SJSA1 (cell line): Measurements from ENCODE around the gene FABP7. TPM values are rescaled to one million over a fixed set of nuclear protein-coding genes. Genes with fewer than 3 reads are reported as not detected.
"Not testable (repeated sequence)": the region's sequence is repeated elsewhere in the genome, so short reads cannot be mapped to it uniquely, and the experiment has no call there.

ENCODE experiments used
- DNase-seq, 2 experiments: peaks; one replicate each; pipeline ENCODE4 v3.0.0-alpha.2; 2015 to 2020; ENCODE audit warnings: low spot score in 2 of 2, low read depth in 1 of 2
- H3K27ac ChIP-seq: fragments of 250-450 bp; sonication (Bioruptor Pico); 2 replicates; pipeline ENCODE4 v1.5.1; 2020; ENCODE audit warnings: mild to moderate bottlenecking, moderate library complexity
- H3K27me3 ChIP-seq: fragments of 250-450 bp; sonication (Bioruptor Pico); replicated peaks from 2 replicates; pipeline ENCODE4 v1.5.1; 2020; ENCODE audit warnings: mild to moderate bottlenecking, moderate library complexity
- H3K36me3 ChIP-seq: fragments of 250-450 bp; sonication (Bioruptor Pico); 2 replicates; pipeline ENCODE4 v1.5.1; 2020; ENCODE audit warnings: mild to moderate bottlenecking
- H3K4me1 ChIP-seq: fragments of 250-450 bp; sonication (Bioruptor Pico); replicated peaks from 2 replicates; pipeline ENCODE4 v1.6.1; 2021; ENCODE audit warnings: mild to moderate bottlenecking
- H3K4me3 ChIP-seq: fragments of 250-450 bp; sonication (Bioruptor Pico); 2 replicates; pipeline ENCODE4 v1.5.1; 2020; ENCODE audit warnings: mild to moderate bottlenecking
- H3K9me3 ChIP-seq: fragments of 250-450 bp; sonication (Bioruptor Pico); replicated peaks from 2 replicates; pipeline ENCODE4 v1.5.1; 2020; ENCODE audit warnings: mild to moderate bottlenecking
- total RNA-seq: library from RNA; depleted of rRNA; stranded (reverse); fragments of >200 nt; shearing (Covaris generic); gene quantifications from 2 replicates; pipeline ENCODE4 v1.2.3, GENCODE V29; 2014

The FABP7 gene
- total RNA-seq, 1 experiment from 2014 or later, result not detected

- not testable (repeated sequence) for H3K36me3 ChIP-seq
These were observed 30.6 kb upstream of the FABP7 start for GRCh38 chr6:122748945-122749344.

DNA sequence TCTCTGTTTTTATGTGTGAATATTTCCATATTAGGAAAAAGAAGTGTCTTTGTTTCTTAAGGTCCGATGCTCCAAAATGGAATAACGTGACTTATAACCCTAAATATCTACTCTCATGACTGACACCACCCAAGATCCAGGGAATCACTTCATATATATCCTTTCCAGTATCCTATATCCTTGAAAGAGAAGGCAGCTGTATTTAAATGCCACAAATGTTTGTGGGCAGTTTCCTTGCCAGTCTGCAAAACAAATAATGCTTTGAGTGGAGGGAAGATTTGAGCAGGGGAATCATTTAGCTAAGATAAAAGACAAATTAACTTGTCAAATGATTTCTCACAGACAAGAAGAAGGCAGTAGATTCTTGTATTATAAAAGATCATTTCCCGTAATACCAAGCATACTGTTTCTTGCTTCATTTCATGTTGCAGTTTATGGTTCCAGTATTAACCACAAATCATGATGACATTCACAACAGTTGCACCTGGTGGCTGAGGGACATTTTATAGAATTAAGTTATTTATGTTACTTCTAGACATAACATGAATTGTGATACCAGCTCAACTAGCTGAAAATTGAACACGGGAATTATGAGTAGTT is 30.0 kb upstream of the FABP7 start:
- Histone ChIP-seq H3K4me3 (no peak overlapping the region), H3K36me3 (no peaks in the 10 kb centered on the region)
- DNase-seq, result no peak

More at GRCh38 chr6:122748945-122749344, 30.6 kb upstream of the FABP7 start:
- not testable (repeated sequence) for H3K27ac ChIP-seq, H3K4me1 ChIP-seq, H3K27me3 ChIP-seq, H3K4me3 ChIP-seq, DNase-seq, H3K9me3 ChIP-seq

GRCh38 chr6:122751326-122751725 is 28.2 kb upstream of the FABP7 start:
- DNase-seq, result no peak
- no peaks in the 10 kb centered on the region for H3K4me1 ChIP-seq

More for the DNA sequence above, 30.0 kb upstream of the FABP7 start:
- H3K9me3 ChIP-seq, result no peaks in the 10 kb centered on the region
- H3K27me3 ChIP-seq, result no peaks in the 10 kb centered on the region
- H3K27ac ChIP-seq, result no peak overlapping the region
- H3K4me1 ChIP-seq, result no peaks in the 10 kb centered on the region

GRCh38 chr6:122752459-122752858 is 27.1 kb upstream of the FABP7 start:
- no peak for DNase-seq
- Histone ChIP-seq H3K27me3 (no peaks in the 10 kb centered on the region), H3K4me3 (no peak overlapping the region), H3K9me3 (no peaks in the 10 kb centered on the region), H3K4me1 (no peaks in the 10 kb centered on the region), H3K27ac (no peak overlapping the region), H3K36me3 (no peaks in the 10 kb centered on the region)

More at GRCh38 chr6:122751326-122751725, 28.2 kb upstream of the FABP7 start:
- no peaks in the 10 kb centered on the region for H3K36me3 ChIP-seq
- H3K9me3 ChIP-seq, result no peaks in the 10 kb centered on the region
- no peaks in the 10 kb centered on the region for H3K27me3 ChIP-seq
- no peak overlapping the region for H3K4me3 ChIP-seq
- no peak overlapping the region for H3K27ac ChIP-seq

DNA sequence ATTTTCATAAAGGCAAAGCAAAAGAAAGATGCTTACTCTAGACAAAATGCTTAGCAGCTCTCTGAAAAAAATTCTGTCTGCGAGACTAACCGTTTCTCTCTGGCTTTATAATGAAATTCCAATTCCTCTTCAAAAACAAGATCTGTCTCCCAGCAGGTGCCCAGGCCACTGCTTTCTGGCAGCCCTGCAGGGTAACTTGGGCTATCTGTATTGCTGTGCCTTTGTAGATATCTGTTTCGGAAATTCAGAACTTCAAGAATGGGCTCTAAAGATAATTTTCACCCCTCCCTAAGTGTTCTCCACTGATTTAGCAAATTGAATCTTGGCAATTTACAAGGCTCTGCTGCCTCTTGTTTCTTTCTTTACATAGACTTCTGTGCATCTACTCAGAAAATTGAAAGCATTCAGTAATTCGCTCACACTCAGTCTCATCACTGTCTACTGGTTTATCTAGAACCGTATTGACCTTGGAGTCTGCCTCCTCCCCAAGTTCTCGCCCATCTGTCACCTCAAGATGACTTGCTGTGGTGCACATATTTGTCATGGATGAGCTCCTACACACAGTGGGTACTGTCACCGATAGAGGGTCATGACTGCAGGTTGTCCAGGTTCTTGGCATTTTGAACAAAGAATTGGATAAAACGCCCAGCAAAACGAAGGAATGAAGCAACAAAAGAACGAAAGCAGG is 26.4 kb upstream of the FABP7 start:
- no peak for DNase-seq

GRCh38 chr6:122753688-122754056 is 25.8 kb upstream of the FABP7 start:
- Histone ChIP-seq H3K27me3 (no peaks in the 10 kb centered on the region), H3K4me3 (no peak overlapping the region), H3K27ac (no peak overlapping the region), H3K4me1 (no peaks in the 10 kb centered on the region), H3K36me3 (no peaks in the 10 kb centered on the region), H3K9me3 (no peaks in the 10 kb centered on the region)
- no peak for DNase-seq

More for the DNA sequence above, 26.4 kb upstream of the FABP7 start:
- H3K27ac ChIP-seq, result no peak overlapping the region
- no peak overlapping the region for H3K4me3 ChIP-seq
- no peaks in the 10 kb centered on the region for H3K4me1 ChIP-seq
- no peaks in the 10 kb centered on the region for H3K27me3 ChIP-seq
- no peaks in the 10 kb centered on the region for H3K9me3 ChIP-seq
- no peaks in the 10 kb centered on the region for H3K36me3 ChIP-seq

DNA sequence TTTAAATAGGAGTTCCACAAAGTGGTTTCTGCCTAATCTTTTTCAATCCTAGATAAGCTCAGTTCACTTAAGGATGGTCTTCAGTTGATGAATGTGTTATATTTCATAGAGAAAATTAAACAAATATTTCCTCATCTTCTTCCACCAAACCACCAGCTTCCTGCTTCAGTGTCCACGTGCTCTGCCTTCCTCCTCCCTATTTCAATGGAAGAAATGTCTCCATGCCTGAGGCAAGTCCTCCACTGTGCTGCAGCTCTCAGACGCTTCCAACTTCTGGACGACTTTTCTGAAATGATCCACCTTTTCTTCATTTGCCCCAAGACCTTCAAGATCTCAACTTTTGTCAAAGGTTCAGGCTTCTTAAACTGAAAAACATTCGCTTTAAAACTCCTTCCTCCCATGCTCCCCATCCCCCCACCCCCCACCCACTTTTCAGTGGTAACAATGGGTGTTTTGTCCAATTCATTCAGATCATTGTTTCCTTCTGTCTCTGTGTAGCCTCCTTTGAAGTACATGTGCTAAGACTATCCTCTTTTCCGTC is 25.3 kb upstream of the FABP7 start:
- Histone ChIP-seq H3K4me3 (no peak overlapping the region), H3K27ac (no peak overlapping the region), H3K27me3 (no peaks in the 10 kb centered on the region), H3K36me3 (no peaks in the 10 kb centered on the region), H3K9me3 (no peaks in the 10 kb centered on the region), H3K4me1 (no peaks in the 10 kb centered on the region)
- no peak for DNase-seq

GRCh38 chr6:122755901-122756300 is 23.6 kb upstream of the FABP7 start:
- H3K4me3 ChIP-seq, result no peak overlapping the region
- no peaks in the 10 kb centered on the region for H3K9me3 ChIP-seq
- no peak overlapping the region for H3K27ac ChIP-seq
- no peaks in the 10 kb centered on the region for H3K36me3 ChIP-seq
- no peaks in the 10 kb centered on the region for H3K4me1 ChIP-seq
- DNase-seq, result no peak
- H3K27me3 ChIP-seq, result no peaks in the 10 kb centered on the region

- Histone ChIP-seq H3K36me3 (no peaks in the 10 kb centered on the region), H3K4me3 (no peak overlapping the region), H3K9me3 (no peaks in the 10 kb centered on the region), H3K27ac (no peak overlapping the region), H3K27me3 (no peaks in the 10 kb centered on the region), H3K4me1 (no peaks in the 10 kb centered on the region)
- DNase-seq, result no peak
These were observed 20.6 kb upstream of the FABP7 start for GRCh38 chr6:122758927-122759334.

GRCh38 chr6:122760330-122760729 is 19.2 kb upstream of the FABP7 start:
- H3K4me1 ChIP-seq, result no peaks in the 10 kb centered on the region
- no peak for DNase-seq
- H3K9me3 ChIP-seq, result no peaks in the 10 kb centered on the region
- no peak overlapping the region for H3K4me3 ChIP-seq
- H3K36me3 ChIP-seq, result no peaks in the 10 kb centered on the region
- H3K27ac ChIP-seq, result no peak overlapping the region
- no peaks in the 10 kb centered on the region for H3K27me3 ChIP-seq

- no peak overlapping the region for H3K27ac ChIP-seq
- H3K4me3 ChIP-seq, result no peak overlapping the region
- no peaks in the 10 kb centered on the region for H3K9me3 ChIP-seq
- no peaks in the 10 kb centered on the region; the same call in 1 of the 2 replicates for H3K27me3 ChIP-seq
- no peaks in the 10 kb centered on the region for H3K36me3 ChIP-seq
- no peak for DNase-seq
- no peaks in the 10 kb centered on the region for H3K4me1 ChIP-seq
These were observed 13.3 kb upstream of the FABP7 start for GRCh38 chr6:122766256-122766655.

GRCh38 chr6:122770835-122771601 is 8.5 kb upstream of the FABP7 start:
- no peaks in the 10 kb centered on the region for H3K4me1 ChIP-seq
- H3K27ac ChIP-seq, result no peak overlapping the region
- no peak for DNase-seq

GRCh38 chr6:122772724-122773415 is 6.6 kb upstream of the FABP7 start:
- no peak for DNase-seq
- Histone ChIP-seq H3K4me1 (no peaks in the 10 kb centered on the region), H3K27me3 (peaks cover under 1% of the 10 kb centered on the region), H3K9me3 (no peaks in the 10 kb centered on the region), H3K27ac (no peak overlapping the region), H3K36me3 (no peaks in the 10 kb centered on the region), H3K4me3 (no peak overlapping the region)

More at GRCh38 chr6:122770835-122771601, 8.5 kb upstream of the FABP7 start:
- Histone ChIP-seq H3K36me3 (no peaks in the 10 kb centered on the region), H3K9me3 (no peaks in the 10 kb centered on the region), H3K4me3 (no peak overlapping the region), H3K27me3 (no peaks in the 10 kb centered on the region; the same call in none of the 2 replicates)
